ENCODE results near the gene HDAC4. TPM values are rescaled to one million over a fixed set of nuclear protein-coding genes. Genes with fewer than 3 reads are reported as not detected.

HDAC4 gene
- total RNA-seq, 1 donor from 2014 or later, result 76.6 TPM

GRCh38 chr2:239260546-239261327, 140.1 kb downstream of the HDAC4 start:
- TF ChIP-seq, protein P1, sequence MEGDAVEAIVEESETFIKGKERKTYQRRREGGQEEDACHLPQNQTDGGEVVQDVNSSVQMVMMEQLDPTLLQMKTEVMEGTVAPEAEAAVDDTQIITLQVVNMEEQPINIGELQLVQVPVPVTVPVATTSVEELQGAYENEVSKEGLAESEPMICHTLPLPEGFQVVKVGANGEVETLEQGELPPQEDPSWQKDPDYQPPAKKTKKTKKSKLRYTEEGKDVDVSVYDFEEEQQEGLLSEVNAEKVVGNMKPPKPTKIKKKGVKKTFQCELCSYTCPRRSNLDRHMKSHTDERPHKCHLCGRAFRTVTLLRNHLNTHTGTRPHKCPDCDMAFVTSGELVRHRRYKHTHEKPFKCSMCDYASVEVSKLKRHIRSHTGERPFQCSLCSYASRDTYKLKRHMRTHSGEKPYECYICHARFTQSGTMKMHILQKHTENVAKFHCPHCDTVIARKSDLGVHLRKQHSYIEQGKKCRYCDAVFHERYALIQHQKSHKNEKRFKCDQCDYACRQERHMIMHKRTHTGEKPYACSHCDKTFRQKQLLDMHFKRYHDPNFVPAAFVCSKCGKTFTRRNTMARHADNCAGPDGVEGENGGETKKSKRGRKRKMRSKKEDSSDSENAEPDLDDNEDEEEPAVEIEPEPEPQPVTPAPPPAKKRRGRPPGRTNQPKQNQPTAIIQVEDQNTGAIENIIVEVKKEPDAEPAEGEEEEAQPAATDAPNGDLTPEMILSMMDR (IDR thresholded peaks at IDR 0.05), result no peak
- no peak for TF ChIP-seq POLR2AphosphoS5 (IDR thresholded peaks at IDR 0.05; ENCODE audit: insufficient read depth in 1 of 2, low read depth in 1 of 2)
- intact Hi-C loops (cut with DNase I), result no loop called here
- no peak for DNase-seq (ENCODE audit: extremely low spot score in 2 of 2)
- Histone ChIP-seq H3K27ac (no peak overlapping the region), H3K36me3 (no peaks in the 10 kb centered on the region), H3K9me3 (peaks cover 3% of the 10 kb centered on the region), H3K27me3 (no peaks in the 10 kb centered on the region), H3K4me1 (peaks cover 48% of the 10 kb centered on the region), H3K4me3 (no peak overlapping the region)

DNA sequence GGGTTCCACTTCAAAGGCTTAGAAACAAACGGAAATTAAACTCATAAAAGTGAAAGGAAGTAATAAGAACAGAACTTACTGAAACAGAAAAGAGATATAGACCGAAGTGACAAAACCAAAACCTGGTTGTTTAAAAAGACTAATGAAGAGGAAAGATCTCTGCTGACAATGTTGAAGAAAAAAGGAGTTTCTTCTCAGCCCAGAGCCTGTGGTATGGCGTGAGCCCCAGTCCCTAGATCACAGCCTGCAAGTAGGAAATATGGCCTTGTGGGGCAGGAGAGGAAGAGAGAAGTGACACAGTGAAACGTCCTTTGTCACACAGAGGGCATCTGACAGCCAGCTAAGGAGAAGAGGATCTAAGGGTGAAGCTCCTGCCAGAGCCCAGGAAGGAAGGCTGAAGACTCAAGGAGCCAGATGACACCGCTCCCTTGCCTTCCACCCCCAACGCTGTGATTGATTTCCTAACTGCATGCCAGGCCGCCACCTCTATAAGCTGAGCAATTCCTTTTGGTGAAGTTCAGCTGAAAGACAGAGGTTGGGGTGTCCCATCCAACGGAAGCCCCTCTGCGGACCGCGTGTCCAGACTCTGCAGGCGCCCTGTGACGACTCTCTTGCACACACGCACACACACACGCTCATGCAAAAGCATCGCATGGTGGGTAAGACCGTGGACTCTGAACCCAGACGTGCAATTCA, 141.1 kb downstream of the HDAC4 start:
- H3K4me3 ChIP-seq, result no peak overlapping the region
- no peaks in the 10 kb centered on the region for H3K36me3 ChIP-seq
- H3K4me1 ChIP-seq, result peaks cover 39% of the 10 kb centered on the region
- TF ChIP-seq, protein P1 (IDR thresholded peaks at IDR 0.05), result no peak
- peak in 1 of 2 donors; percentile 25 for TF ChIP-seq POLR2AphosphoS5 (IDR thresholded peaks at IDR 0.05; ENCODE audit: insufficient read depth in 1 of 2, low read depth in 1 of 2)
- no peak for DNase-seq (ENCODE audit: extremely low spot score in 2 of 2)
- H3K9me3 ChIP-seq, result peaks cover 3% of the 10 kb centered on the region
- intact Hi-C loops (cut with DNase I), result no loop called here
- no peaks in the 10 kb centered on the region for H3K27me3 ChIP-seq
- H3K27ac ChIP-seq, result peak overlapping the region; percentile 29

DNA sequence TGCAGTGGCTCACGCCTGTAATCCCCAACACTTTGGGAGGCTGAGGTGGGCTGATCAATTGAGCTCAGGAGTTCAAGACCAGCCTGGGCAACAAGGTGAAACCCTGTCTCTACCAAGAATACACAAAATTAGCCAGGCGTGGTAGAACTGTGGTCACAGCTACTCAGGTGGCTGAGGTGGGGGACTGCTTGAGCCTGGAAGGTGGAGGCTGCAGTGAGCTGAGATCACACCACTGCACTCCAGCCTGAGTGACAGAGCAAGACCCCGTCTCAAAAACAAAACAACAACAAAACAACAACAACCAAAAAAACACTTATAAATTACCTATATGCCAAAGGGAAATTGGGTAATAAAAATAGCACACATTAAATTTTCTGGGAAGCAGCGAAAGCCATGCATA, 141.6 kb downstream of the HDAC4 start:
- Histone ChIP-seq H3K4me3 (no peak overlapping the region), H3K4me1 (peaks cover 33% of the 10 kb centered on the region), H3K27ac (no peak overlapping the region), H3K9me3 (peaks cover 3% of the 10 kb centered on the region), H3K27me3 (no peaks in the 10 kb centered on the region), H3K36me3 (no peaks in the 10 kb centered on the region)
- intact Hi-C loops (cut with DNase I), result no loop called here
- DNase-seq (ENCODE audit: extremely low spot score in 2 of 2), result no peak
- TF ChIP-seq POLR2A (IDR thresholded peaks at IDR 0.05) (no peak), POLR2AphosphoS5 (IDR thresholded peaks at IDR 0.05; ENCODE audit: insufficient read depth in 1 of 2, low read depth in 1 of 2) (no peak)
- TF ChIP-seq, protein P1 (IDR thresholded peaks at IDR 0.05), result no peak

DNA sequence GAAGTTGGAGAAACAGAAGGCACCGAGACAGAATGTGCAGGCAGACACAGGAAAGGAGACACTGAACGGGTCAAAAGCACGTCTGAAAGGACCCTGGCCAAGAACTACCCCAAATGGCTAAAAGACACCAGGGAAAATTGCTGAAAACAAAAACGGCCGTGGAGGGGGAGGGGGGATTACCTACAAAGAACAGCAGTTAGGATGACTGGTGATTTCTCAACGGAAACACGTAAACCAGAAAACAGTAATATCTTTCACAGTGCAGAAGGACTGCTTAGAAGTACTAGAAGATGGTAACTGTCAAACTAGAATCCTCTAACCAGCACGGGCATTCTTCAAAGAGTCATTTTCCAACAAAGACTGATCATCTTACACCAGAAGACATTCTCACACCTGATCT, 142.6 kb downstream of the HDAC4 start:
- DNase-seq (ENCODE audit: extremely low spot score in 2 of 2), result no peak
- TF ChIP-seq POLR2AphosphoS5 (IDR thresholded peaks at IDR 0.05; ENCODE audit: insufficient read depth in 1 of 2, low read depth in 1 of 2) (no peak), POLR2A (IDR thresholded peaks at IDR 0.05) (no peak)
- TF ChIP-seq, protein P1 (IDR thresholded peaks at IDR 0.05), result no peak
- Histone ChIP-seq H3K27me3 (no peaks in the 10 kb centered on the region), H3K27ac (no peak overlapping the region), H3K4me3 (no peak overlapping the region), H3K4me1 (peaks cover 24% of the 10 kb centered on the region), H3K9me3 (peaks cover 3% of the 10 kb centered on the region), H3K36me3 (no peaks in the 10 kb centered on the region)
- intact Hi-C loops (cut with DNase I), result no loop called here

DNA sequence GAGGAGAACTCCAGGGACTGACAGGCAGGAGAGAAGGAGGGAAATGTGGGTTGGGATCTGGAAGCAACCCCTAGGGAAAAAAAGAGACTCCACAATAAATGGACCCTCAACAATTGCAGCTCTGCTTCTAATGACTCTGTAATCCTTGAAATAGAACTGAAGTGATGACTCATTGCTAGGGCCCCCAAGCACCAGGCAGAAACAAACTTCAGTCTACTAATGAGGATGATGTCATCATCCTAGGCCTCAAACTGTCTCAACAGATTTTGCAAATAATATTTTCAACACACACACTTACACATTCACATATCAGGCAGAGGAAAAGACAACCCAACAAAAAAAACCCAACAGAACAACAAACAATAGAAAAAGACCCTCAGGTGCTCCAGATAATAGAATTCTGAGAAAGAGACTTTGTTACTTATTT, 143.3 kb downstream of the HDAC4 start:
- H3K4me3 ChIP-seq, result no peak overlapping the region
- intact Hi-C loops (cut with DNase I), result no loop called here
- no peaks in the 10 kb centered on the region for H3K36me3 ChIP-seq
- TF ChIP-seq POLR2AphosphoS5 (IDR thresholded peaks at IDR 0.05; ENCODE audit: insufficient read depth in 1 of 2, low read depth in 1 of 2), result no peak
- no peak for TF ChIP-seq POLR2A (IDR thresholded peaks at IDR 0.05)
- TF ChIP-seq, protein P1 (IDR thresholded peaks at IDR 0.05), result no peak
- H3K27ac ChIP-seq, result no peak overlapping the region
- H3K4me1 ChIP-seq, result peaks cover 19% of the 10 kb centered on the region
- DNase-seq (ENCODE audit: extremely low spot score in 2 of 2), result no peak
- H3K9me3 ChIP-seq, result peaks cover 3% of the 10 kb centered on the region
- no peaks in the 10 kb centered on the region for H3K27me3 ChIP-seq
